Left ventricle myocardium inferior (tissue), 1 donor: ENCODE data around the gene LPXN. TPM values are rescaled to one million over a fixed set of nuclear protein-coding genes. Genes with fewer than 3 reads are reported as not detected.

Source experiments
- DNase-seq: peaks from one replicate; pipeline ENCODE4 v3.0.0-alpha.2; 2020
- H3K27ac ChIP-seq: fragments of 200-600 bp; replicated peaks from 2 replicates; pipeline ENCODE4 v1.8.0; 2021
- H3K27me3 ChIP-seq: fragments of 200-600 bp; 2 replicates; pipeline ENCODE4 v1.8.0; 2021; ENCODE audit warnings: low read depth
- H3K36me3 ChIP-seq: fragments of 200-600 bp; 2 replicates; pipeline ENCODE4 v1.8.0; 2021
- H3K4me1 ChIP-seq: fragments of 200-600 bp; 2 replicates; pipeline ENCODE4 v1.8.0; 2021
- H3K4me3 ChIP-seq: fragments of 200-600 bp; 2 replicates; pipeline ENCODE4 v1.8.0; 2021; ENCODE audit warnings: mild to moderate bottlenecking, moderate library complexity
- H3K9me3 ChIP-seq: fragments of 200-600 bp; replicated peaks from 2 replicates; pipeline ENCODE4 v1.8.0; 2021
- intact Hi-C: fragments of 100-400 bp; cut with micrococcal nuclease; formaldehyde crosslinking; loops from one replicate; pipeline ENCODE4 v1.11.0; 2022
- total RNA-seq: library from RNA; stranded (reverse); fragmentation: NEBNext Ultra II Directional; extraction: Animal tissue kit (Norgen Biotek cat#: 25700); gene quantifications from one replicate; pipeline ENCODE4 v1.2.1, GENCODE V29; 2021
- TF ChIP-seq, protein P1 (sequence below): fragments of 200-600 bp; IDR thresholded peaks from 2 replicates; pipeline ENCODE4 v1.8.0; 2021; ENCODE audit warnings: antibody characterized with exemption, mild to moderate bottlenecking, borderline replicate concordance
- donor health status: DM: no; HTN: yes; CAD: no; lungs with severe emphysema.

LPXN gene
- total RNA-seq, 1 donor from 2014 or later = 4.4 TPM

DNA sequence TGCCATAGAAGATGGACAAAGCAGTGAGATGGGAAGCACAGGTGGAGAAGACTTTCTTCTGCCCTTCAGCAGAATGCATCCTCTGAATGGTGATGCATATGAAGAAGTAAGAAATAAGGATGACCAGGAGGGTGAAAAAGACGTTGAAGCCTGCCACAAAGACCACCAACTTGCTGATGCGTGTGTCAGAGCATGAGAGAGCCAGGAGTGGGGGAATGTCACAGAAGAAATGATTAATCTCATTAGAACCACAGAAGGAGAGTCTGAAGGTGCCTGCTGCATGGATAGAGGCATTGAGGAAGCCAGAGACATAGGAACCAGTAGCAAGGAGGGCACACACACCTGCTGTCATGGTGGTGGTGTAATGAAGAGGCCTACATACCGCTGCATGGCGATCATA lies 68.3 kb downstream of the LPXN start:
- TF ChIP-seq, protein P1, sequence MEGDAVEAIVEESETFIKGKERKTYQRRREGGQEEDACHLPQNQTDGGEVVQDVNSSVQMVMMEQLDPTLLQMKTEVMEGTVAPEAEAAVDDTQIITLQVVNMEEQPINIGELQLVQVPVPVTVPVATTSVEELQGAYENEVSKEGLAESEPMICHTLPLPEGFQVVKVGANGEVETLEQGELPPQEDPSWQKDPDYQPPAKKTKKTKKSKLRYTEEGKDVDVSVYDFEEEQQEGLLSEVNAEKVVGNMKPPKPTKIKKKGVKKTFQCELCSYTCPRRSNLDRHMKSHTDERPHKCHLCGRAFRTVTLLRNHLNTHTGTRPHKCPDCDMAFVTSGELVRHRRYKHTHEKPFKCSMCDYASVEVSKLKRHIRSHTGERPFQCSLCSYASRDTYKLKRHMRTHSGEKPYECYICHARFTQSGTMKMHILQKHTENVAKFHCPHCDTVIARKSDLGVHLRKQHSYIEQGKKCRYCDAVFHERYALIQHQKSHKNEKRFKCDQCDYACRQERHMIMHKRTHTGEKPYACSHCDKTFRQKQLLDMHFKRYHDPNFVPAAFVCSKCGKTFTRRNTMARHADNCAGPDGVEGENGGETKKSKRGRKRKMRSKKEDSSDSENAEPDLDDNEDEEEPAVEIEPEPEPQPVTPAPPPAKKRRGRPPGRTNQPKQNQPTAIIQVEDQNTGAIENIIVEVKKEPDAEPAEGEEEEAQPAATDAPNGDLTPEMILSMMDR = no peak
- no peaks in the 10 kb centered on the region for H3K36me3 ChIP-seq
- H3K4me3 ChIP-seq = no peak overlapping the region
- H3K27me3 ChIP-seq = no peaks in the 10 kb centered on the region
- DNase-seq = no peak
- H3K27ac ChIP-seq = no peak overlapping the region
- intact Hi-C loops = no loop called here
- H3K9me3 ChIP-seq = no peaks in the 10 kb centered on the region
- H3K4me1 ChIP-seq = no peaks in the 10 kb centered on the region

GRCh38 chr11:58506935-58507334 lies 68.7 kb downstream of the LPXN start:
- intact Hi-C loops = no loop called here
- H3K4me3 ChIP-seq = no peak overlapping the region
- no peaks in the 10 kb centered on the region for H3K9me3 ChIP-seq
- H3K27ac ChIP-seq = no peak overlapping the region
- H3K36me3 ChIP-seq = no peaks in the 10 kb centered on the region
- TF ChIP-seq, protein P1 = no peak
- no peaks in the 10 kb centered on the region for H3K27me3 ChIP-seq
- DNase-seq = no peak
- no peaks in the 10 kb centered on the region for H3K4me1 ChIP-seq

- no peaks in the 10 kb centered on the region for H3K4me1 ChIP-seq
- no peaks in the 10 kb centered on the region for H3K27me3 ChIP-seq
- H3K9me3 ChIP-seq = no peaks in the 10 kb centered on the region
- TF ChIP-seq, protein P1 = no peak
- H3K36me3 ChIP-seq = no peaks in the 10 kb centered on the region
- no peak for DNase-seq
- intact Hi-C loops = no loop called here
- no peak overlapping the region for H3K4me3 ChIP-seq
- H3K27ac ChIP-seq = no peak overlapping the region
Observed at GRCh38 chr11:58505849-58506248, 69.8 kb downstream of the LPXN start.

GRCh38 chr11:58504232-58504631 lies 71.4 kb downstream of the LPXN start:
- TF ChIP-seq, protein P1 = no peak

GRCh38 chr11:58503361-58503856 lies 72.2 kb downstream of the LPXN start:
- TF ChIP-seq, protein P1 = no peak
- H3K9me3 ChIP-seq = no peaks in the 10 kb centered on the region
- H3K4me1 ChIP-seq = no peaks in the 10 kb centered on the region
- intact Hi-C loops = no loop called here
- no peak for DNase-seq
- no peak overlapping the region for H3K27ac ChIP-seq
- H3K4me3 ChIP-seq = no peak overlapping the region
- no peaks in the 10 kb centered on the region for H3K36me3 ChIP-seq
- H3K27me3 ChIP-seq = no peaks in the 10 kb centered on the region

More at GRCh38 chr11:58504232-58504631, 71.4 kb downstream of the LPXN start:
- H3K27ac ChIP-seq = no peak overlapping the region
- intact Hi-C loops = no loop called here
- no peaks in the 10 kb centered on the region for H3K27me3 ChIP-seq
- H3K36me3 ChIP-seq = no peaks in the 10 kb centered on the region
- no peak for DNase-seq
- no peaks in the 10 kb centered on the region for H3K9me3 ChIP-seq
- no peak overlapping the region for H3K4me3 ChIP-seq
- no peaks in the 10 kb centered on the region for H3K4me1 ChIP-seq
